Heart right ventricle (tissue), 16 donors: ENCODE measurements around the gene HCN3. TPM values are rescaled to one million over a fixed set of nuclear protein-coding genes. Genes with fewer than 3 reads are reported as not detected.

Source experiments
- ATAC-seq, 8 donors: fragments of 200-7000 bp; cut with Tn5 transposase; one replicate each; pipeline ENCODE4 v1.9.1; 2020; ENCODE audit warnings: mild to moderate bottlenecking in 8 of 8, moderate library complexity in 8 of 8, moderate number of reproducible peaks in 1 of 8
- DNase-seq, 2 donors: peaks; one replicate each; pipeline ENCODE4 v3.0.0-alpha.2; 2020
- H3K27ac ChIP-seq, 10 donors: fragments of 200-600 bp; sonication (generic) in 2 of 10; one replicate each; pipeline versions ENCODE4 v1.5.0 to v1.8.0; 2020 to 2022; ENCODE audit warnings: mild to moderate bottlenecking in 3 of 10
- H3K27me3 ChIP-seq, 7 donors: fragments of 200-600 bp; one replicate each; pipeline ENCODE4 v1.8.0; 2021 to 2022; ENCODE audit warnings: mild to moderate bottlenecking in 2 of 7
- H3K36me3 ChIP-seq, 9 donors: fragments of 200-600 bp; sonication (generic) in 1 of 9; one replicate each; pipeline versions ENCODE4 v1.5.0 to v1.8.0; 2020 to 2022; ENCODE audit warnings: mild to moderate bottlenecking in 2 of 9
- H3K4me1 ChIP-seq, 9 donors: fragments of 200-600 bp; sonication (generic) in 1 of 9; one replicate each; pipeline versions ENCODE4 v1.5.0 to v1.8.0; 2020 to 2022; ENCODE audit warnings: mild to moderate bottlenecking in 4 of 9
- H3K4me3 ChIP-seq, 10 donors: fragments of 200-600 bp; sonication (generic) in 2 of 10; one replicate each; pipeline versions ENCODE4 v1.5.0 to v1.8.0; 2020 to 2022; ENCODE audit warnings: mild to moderate bottlenecking in 7 of 10, moderate library complexity in 2 of 10
- H3K9me3 ChIP-seq, 11 donors: fragments of 200-600 bp in 10 of 11; sonication (generic) in 2 of 11; one replicate each; pipeline versions ENCODE4 v1.5.0 to v1.8.0; 2013 to 2022; ENCODE audit warnings: mild to moderate bottlenecking in 2 of 11, control low read depth in 1 of 11, moderate library complexity in 1 of 11
- WGBS, 2 donors: extraction: QIAGEN DNeasy Blood & Tissue Kit; methylation state at CpG; one replicate each; pipeline ENCODE4 v1.1.7; 2013; ENCODE audit warnings: inconsistent platforms in 1 of 2; 5-methylcytosine and 5-hydroxymethylcytosine counted together
- intact Hi-C, 10 donors: fragments of 100-400 bp; cut with DNase I; formaldehyde crosslinking; loops; one replicate each; pipeline versions ENCODE4 v1.11.1 to v1.14.2; 2022
- polyA plus RNA-seq, 2 donors: library from polyadenylated mRNA; stranded (reverse); fragments of 200-250 nt; gene quantifications; one replicate each; pipeline ENCODE4 v1.2.3, GENCODE V29; 2013
- total RNA-seq, 10 donors: library from RNA; stranded (reverse); fragmentation: NEBNext Ultra II Directional in 3 of 10; extraction: Animal tissue kit (Norgen Biotek cat#: 25700) in 3 of 10; gene quantifications; one replicate each; pipeline versions ENCODE4 v1.2.1 to v1.2.4, GENCODE V29; 2021 to 2023
- TF ChIP-seq, protein P1 (sequence below), 9 donors: fragments of 200-600 bp; sonication (generic) in 2 of 9; IDR thresholded peaks; one replicate each; pipeline versions ENCODE4 v1.5.0 to v1.8.0; 2021 to 2022; ENCODE audit warnings: antibody characterized with exemption in 9 of 9, mild to moderate bottlenecking in 5 of 9, moderate library complexity in 1 of 9
- donor health status: Arrhythmogenic right ventricular cardiomyopathy.
- donor health status: ischemic (EF 13 %, LVEDD 7.1; RV severe dilation, severe dysfunction).
- donor health status: healthy with polysubstance abuse.
- donor health status: DM: no; HTN: yes; CAD: no.
- donor health status: DM: no; HTN: no; CAD: no.
- donor health status: ischemic (EF 25% LVEDD 6.9; RV normal size, moderate dysfunction).
- donor health status: ischemic (EF 25% LVEDD 5.7; RV mildly dilated, moderate dysfunction).
- donor health status: healthy.
- donor health status: DM: yes; HTN: yes; CAD: no.
- donor health status: Ischemic cardiomyopathy.
- donor health status: ischemic (EF 35%, LVEDD 5.7; RV mildly dilated, moderate dysfunction).
- donor health status: nonischemic (EF 11% LVEDD 7.7; RV severe dilation, severe dysfunction).
- donor health status: DM: yes; HTN: yes; CAD: no.
- donor health status: PGD.
- donor health status: ischemic (EF 29% LVEDD 5.4; RV normal size, mild dysfunction).
- donor health status: nonischemic (EF 23%, LVEDD 6.1; RV moderate dilation, normal function).

The HCN3 gene
- total and polyA plus RNA-seq, 12 donors = 0.68 to 3.2 (median 1.0) TPM

DNA sequence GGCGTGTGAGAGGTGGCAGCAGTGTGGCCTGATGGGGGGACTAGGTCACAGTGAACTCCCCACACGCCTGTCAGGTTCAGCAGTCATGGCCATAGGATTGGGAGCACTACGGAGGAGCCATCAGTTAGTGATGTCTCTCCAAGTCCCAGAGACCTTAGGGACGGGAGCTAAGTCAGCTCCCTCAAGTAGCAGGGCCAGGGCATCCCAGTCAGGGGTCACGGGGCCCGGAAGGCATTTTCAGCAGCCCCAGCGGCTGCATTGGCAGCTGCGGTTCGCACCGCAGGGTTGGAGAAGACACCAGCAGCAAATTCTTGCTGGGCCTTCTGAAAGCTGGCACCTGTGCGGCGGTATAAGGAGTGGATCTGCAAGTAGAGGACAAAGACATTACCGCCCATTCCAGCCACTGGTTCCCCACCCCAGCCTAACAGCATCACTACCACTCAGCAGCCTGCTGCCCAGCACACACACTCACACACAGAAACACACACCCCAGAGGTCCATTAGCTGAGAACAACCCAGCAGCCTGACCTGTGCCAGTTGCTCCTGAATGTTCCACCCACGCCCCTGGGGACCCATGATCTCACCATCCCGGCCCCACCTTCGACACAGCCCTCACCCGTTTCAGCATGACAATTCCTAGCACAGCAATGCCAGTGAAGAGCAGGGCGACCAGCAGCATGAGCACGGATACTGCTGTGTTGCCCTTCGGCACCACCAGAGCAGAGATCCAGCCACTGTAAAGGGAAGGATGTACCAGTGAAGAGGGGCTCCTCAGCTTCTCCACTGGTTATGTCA is 21.0 kb upstream of the HCN3 start:
- DNase-seq = no peak
- TF ChIP-seq, protein P1, sequence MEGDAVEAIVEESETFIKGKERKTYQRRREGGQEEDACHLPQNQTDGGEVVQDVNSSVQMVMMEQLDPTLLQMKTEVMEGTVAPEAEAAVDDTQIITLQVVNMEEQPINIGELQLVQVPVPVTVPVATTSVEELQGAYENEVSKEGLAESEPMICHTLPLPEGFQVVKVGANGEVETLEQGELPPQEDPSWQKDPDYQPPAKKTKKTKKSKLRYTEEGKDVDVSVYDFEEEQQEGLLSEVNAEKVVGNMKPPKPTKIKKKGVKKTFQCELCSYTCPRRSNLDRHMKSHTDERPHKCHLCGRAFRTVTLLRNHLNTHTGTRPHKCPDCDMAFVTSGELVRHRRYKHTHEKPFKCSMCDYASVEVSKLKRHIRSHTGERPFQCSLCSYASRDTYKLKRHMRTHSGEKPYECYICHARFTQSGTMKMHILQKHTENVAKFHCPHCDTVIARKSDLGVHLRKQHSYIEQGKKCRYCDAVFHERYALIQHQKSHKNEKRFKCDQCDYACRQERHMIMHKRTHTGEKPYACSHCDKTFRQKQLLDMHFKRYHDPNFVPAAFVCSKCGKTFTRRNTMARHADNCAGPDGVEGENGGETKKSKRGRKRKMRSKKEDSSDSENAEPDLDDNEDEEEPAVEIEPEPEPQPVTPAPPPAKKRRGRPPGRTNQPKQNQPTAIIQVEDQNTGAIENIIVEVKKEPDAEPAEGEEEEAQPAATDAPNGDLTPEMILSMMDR (IDR thresholded peaks at IDR 0.05) = no peak
- intact Hi-C loops = loop anchor here in 1 of 10 donors (10.0 kb wide), 1 partner anchor 339 kb away; no protein-coding TSS in a partner anchor
- H3K4me1 ChIP-seq = peaks cover 8 to 45% (median 32%) of the 10 kb centered on the region in 9 donors
- H3K9me3 ChIP-seq = no peaks in the 10 kb centered on the region
- H3K4me3 ChIP-seq = peak overlapping the region in 9 of 10 donors; percentile 64 to 99 (median 92)
- peaks cover 0 to 42% (median 19%) of the 10 kb centered on the region in 9 donors for H3K36me3 ChIP-seq
- ATAC-seq = peak in 5 of 8 donors; percentile 1 to 8 (median 1)
- peak overlapping the region; percentile 90 to 100 (median 98) for H3K27ac ChIP-seq
- 75 to 76% methylated on average over 20 of the region's 20 CpGs for WGBS, 2 donors
- H3K27me3 ChIP-seq = no peaks in the 10 kb centered on the region

DNA sequence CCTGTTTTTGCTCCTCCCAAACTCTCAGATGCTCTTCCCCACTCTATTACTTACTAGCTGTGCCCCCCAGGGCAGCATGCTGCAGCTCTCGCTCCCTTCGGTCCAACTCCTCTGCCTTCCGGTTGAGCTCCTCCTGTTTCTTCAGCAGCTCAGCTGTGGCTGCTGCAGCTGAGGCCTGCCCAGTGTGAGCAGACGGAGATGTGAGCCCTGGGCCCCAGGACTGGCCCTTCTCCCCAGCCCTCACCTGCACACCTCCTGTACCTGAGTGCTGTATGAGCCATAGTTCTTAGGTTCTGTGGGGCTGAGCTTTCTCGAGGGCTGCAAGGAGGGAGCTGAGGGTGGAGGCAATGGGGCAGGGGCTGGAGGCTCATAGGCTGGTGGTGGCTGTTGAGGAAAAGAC is 17.0 kb upstream of the HCN3 start:
- peaks cover 3 to 37% (median 27%) of the 10 kb centered on the region in 9 donors for H3K4me1 ChIP-seq
- no peak overlapping the region for H3K4me3 ChIP-seq
- no peaks in the 10 kb centered on the region for H3K27me3 ChIP-seq
- H3K36me3 ChIP-seq = peaks cover 0 to 68% (median 39%) of the 10 kb centered on the region in 9 donors
- intact Hi-C loops = no loop called here
- H3K27ac ChIP-seq = no peak overlapping the region
- DNase-seq (no peak), ATAC-seq (no peak)
- TF ChIP-seq, protein P1 (IDR thresholded peaks at IDR 0.05) = no peak
- 91 to 95% methylated on average over 5 of the region's 5 CpGs for WGBS, 2 donors
- H3K9me3 ChIP-seq = no peaks in the 10 kb centered on the region

DNA sequence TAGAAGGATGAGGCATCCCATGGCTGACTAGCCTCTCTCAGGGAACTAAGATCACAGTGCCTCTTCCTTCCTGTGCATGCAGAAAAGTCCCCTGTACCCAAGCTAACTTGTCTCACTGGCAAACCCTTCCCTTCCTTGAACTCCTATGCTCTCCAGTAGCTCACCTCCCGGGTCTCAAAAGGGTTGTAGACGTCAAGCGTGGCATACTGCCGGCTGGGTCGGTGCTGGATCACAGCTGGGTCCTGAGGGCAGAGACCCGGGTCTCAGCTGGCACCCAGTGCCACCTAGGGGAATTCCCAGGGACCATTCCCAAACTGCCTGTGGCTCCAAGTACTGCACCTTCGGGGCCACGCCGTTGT is 15.8 kb upstream of the HCN3 start:
- H3K4me1 ChIP-seq = peaks cover 3 to 28% (median 21%) of the 10 kb centered on the region in 9 donors
- peak overlapping the region; percentile 47 to 96 (median 83) for H3K4me3 ChIP-seq
- peaks cover 0 to 79% (median 49%) of the 10 kb centered on the region in 9 donors for H3K36me3 ChIP-seq
- H3K27me3 ChIP-seq = no peaks in the 10 kb centered on the region
- DNase-seq (no peak), ATAC-seq (peak in 1 of 8 donors; percentile 34)
- WGBS, 2 donors = 0 to 1% methylated on average over 9 of the region's 9 CpGs
- TF ChIP-seq, protein P1 (IDR thresholded peaks at IDR 0.05) = no peak
- peak overlapping the region; percentile 38 to 93 (median 88) for H3K27ac ChIP-seq
- intact Hi-C loops = no loop called here
- no peaks in the 10 kb centered on the region for H3K9me3 ChIP-seq

- peaks cover 3 to 32% (median 21%) of the 10 kb centered on the region in 9 donors for H3K4me1 ChIP-seq
- peak; percentile 90 to 97 for DNase-seq
Measured at GRCh38 chr1:155261852-155262673, 15.2 kb upstream of the HCN3 start, which contains the start of gene SCAMP3. Gene SCAMP3, minus strand, starts transcription at chr1:155262360. Its CDS starts 209 bp downstream, at chr1:155262151.

More at GRCh38 chr1:155261852-155262673, 15.2 kb upstream of the HCN3 start, which contains the start of gene SCAMP3:
- H3K27ac ChIP-seq = peak within 1 kb of the TSS; percentile 38 to 93 (median 88)
- H3K4me3 ChIP-seq = peak within 1 kb of the TSS; percentile 47 to 96 (median 83)
- peaks cover 0 to 80% (median 55%) of the 10 kb centered on the region in 9 donors for H3K36me3 ChIP-seq
- TF ChIP-seq, protein P1 (IDR thresholded peaks at IDR 0.05) = peak in 1 of 9 donors; percentile 6
- H3K27me3 ChIP-seq = no peaks in the 10 kb centered on the region
- intact Hi-C loops = no loop called here
- peak; percentile 96 to 99 (median 98) for ATAC-seq
- H3K9me3 ChIP-seq = no peaks in the 10 kb centered on the region
- WGBS, 2 donors = 0 to 1% methylated on average over 47 of the region's 47 CpGs
